Pancreas (tissue), 10 donors: ENCODE results near the gene AIG1. TPM values are rescaled to one million over a fixed set of nuclear protein-coding genes. Genes with fewer than 3 reads are reported as not detected.
A peak's percentile ranks its signal among the peaks of the same experiment; 100 is the strongest.

Experiments used
- ATAC-seq, 4 donors: fragments of 200-7000 bp; cut with Tn5 transposase; one replicate each; pipeline versions ENCODE4 v1.8.0 to v1.9.1; 2020; ENCODE audit warnings: mild to moderate bottlenecking in 4 of 4, moderate library complexity in 4 of 4
- DNase-seq, 6 donors: peaks; one replicate each; pipeline ENCODE4 v3.0.0-alpha.2; 2020
- FAIRE-seq: peaks from 2 replicates; lab custom pipeline; 2012; peaks lifted over from hg19 to GRCh38; lab: Jason Lieb, UNC
- H3K27ac ChIP-seq, 4 donors: fragments of 200-600 bp; sonication (generic); 1 replicate in 3 of 4; 2 replicates in 1 of 4; pipeline versions ENCODE4 v1.5.0 to v1.8.0; 2020
- H3K27me3 ChIP-seq, 4 donors: fragments of 200-600 bp; one replicate each; pipeline ENCODE4 v1.8.0; 2021
- H3K36me3 ChIP-seq, 3 donors: fragments of 200-600 bp; sonication (generic) in 1 of 3; one replicate each; pipeline versions ENCODE4 v1.5.0 to v1.8.0; 2020 to 2021
- H3K4me1 ChIP-seq, 3 donors: fragments of 200-600 bp; one replicate each; pipeline ENCODE4 v1.8.0; 2021
- H3K4me3 ChIP-seq, 4 donors: fragments of 200-600 bp; sonication (generic) in 2 of 4; one replicate each; pipeline versions ENCODE4 v1.5.0 to v1.8.0; 2020 to 2021
- H3K9me3 ChIP-seq, 4 donors: fragments of 200-600 bp; one replicate each; pipeline ENCODE4 v1.8.0; 2021
- CTCF ChIP-seq, 4 donors: fragments of 200-600 bp; sonication (generic) in 3 of 4; IDR thresholded peaks; one replicate each; pipeline versions ENCODE4 v1.5.0 to v1.8.0; 2021; ENCODE audit warnings: antibody characterized with exemption in 4 of 4
- WGBS, 2 donors: extraction: QIAGEN DNeasy Blood & Tissue Kit; methylation state at CpG; one replicate each; pipeline ENCODE4 v1.1.7; 2013; 5-methylcytosine and 5-hydroxymethylcytosine counted together
- intact Hi-C, 3 donors: fragments of 100-400 bp; cut with DNase I; formaldehyde crosslinking; loops; one replicate each; pipeline versions ENCODE4 v1.11.1 to v1.14.2; 2022
- polyA plus RNA-seq, 2 donors: library from polyadenylated mRNA; stranded (reverse); fragments of 200-250 nt; gene quantifications; one replicate each; pipeline ENCODE4 v1.2.3, GENCODE V29; 2013
- total RNA-seq, 6 donors: library from RNA; stranded (reverse); fragmentation: NEBNext Ultra II Directional in 4 of 6; extraction: Animal tissue kit (Norgen Biotek cat#: 25700) in 4 of 6; gene quantifications; one replicate each; pipeline versions ENCODE4 v1.2.1 to v1.2.4, GENCODE V29; 2021 to 2023
- donor health status: healthy with polysubstance abuse.
- donor health status: DM: no; HTN: no; CAD: no; lungs with moderate emphysema.
- donor health status: DM: no; HTN: no; CAD: no.
- donor health status: control.
- donor health status: control.
- donor health status: Bipolar disorder and iron deficiency.
- donor health status: DM: yes; HTN: yes; CAD: no.
- donor health status: DM: no; HTN: no; CAD: no.
- donor health status: DM: no; HTN: no; CAD: no.
- donor health status: DM: yes; HTN: yes; CAD: no.

The AIG1 gene
- total and polyA plus RNA-seq, 8 donors: 8.7 to 28.9 (median 14.9) TPM

- FAIRE-seq: no peak
- Histone ChIP-seq H3K4me1 (peaks cover 0 to 5% (median 0%) of the 10 kb centered on the region in 3 donors), H3K27me3 (no peaks in the 10 kb centered on the region), H3K27ac (no peak overlapping the region), H3K36me3 (no peaks in the 10 kb centered on the region), H3K4me3 (no peak overlapping the region), H3K9me3 (no peaks in the 10 kb centered on the region)
- no peak for TF ChIP-seq CTCF (IDR thresholded peaks at IDR 0.05)
- no peak for DNase-seq
- intact Hi-C loops: no loop called here
- WGBS, 2 donors: 84 to 90% methylated on average over 2 of the region's 2 CpGs
- ATAC-seq: no peak
Measured at GRCh38 chr6:143055213-143055612, 5.5 kb upstream of the AIG1 start.

DNA sequence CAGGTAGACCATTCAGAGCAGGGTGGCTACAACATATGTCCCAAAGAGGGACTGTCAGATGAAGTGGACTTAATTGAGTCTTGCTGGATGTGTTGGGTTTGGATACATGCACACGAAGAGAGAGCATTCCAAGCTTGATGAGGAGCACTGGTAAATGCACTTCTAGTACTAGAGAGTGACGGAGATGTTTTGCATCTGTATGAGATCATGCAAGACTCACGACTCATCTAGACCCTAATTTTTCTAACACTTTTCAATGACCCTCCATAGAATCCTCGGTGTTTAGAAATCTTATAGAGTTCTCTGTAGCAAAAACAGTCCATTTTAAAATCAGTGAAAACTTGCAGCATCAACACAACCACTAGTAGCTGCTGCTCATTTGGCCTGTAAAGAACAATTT is 4.8 kb upstream of the AIG1 start:
- TF ChIP-seq CTCF (IDR thresholded peaks at IDR 0.05): no peak
- peaks cover 0 to 5% (median 0%) of the 10 kb centered on the region in 3 donors for H3K4me1 ChIP-seq
- FAIRE-seq (no peak), ATAC-seq (no peak), DNase-seq (no peak)
- H3K9me3 ChIP-seq: no peaks in the 10 kb centered on the region
- no peaks in the 10 kb centered on the region for H3K27me3 ChIP-seq
- H3K36me3 ChIP-seq: no peaks in the 10 kb centered on the region
- intact Hi-C loops: no loop called here
- H3K27ac ChIP-seq: no peak overlapping the region
- 80 to 86% methylated on average over 4 of the region's 4 CpGs for WGBS, 2 donors
- H3K4me3 ChIP-seq: no peak overlapping the region

GRCh38 chr6:143058987-143059386 is 1.7 kb upstream of the AIG1 start:
- peak overlapping the region in 2 of 4 donors; percentile 97 for H3K27ac ChIP-seq
- FAIRE-seq: no peak

DNA sequence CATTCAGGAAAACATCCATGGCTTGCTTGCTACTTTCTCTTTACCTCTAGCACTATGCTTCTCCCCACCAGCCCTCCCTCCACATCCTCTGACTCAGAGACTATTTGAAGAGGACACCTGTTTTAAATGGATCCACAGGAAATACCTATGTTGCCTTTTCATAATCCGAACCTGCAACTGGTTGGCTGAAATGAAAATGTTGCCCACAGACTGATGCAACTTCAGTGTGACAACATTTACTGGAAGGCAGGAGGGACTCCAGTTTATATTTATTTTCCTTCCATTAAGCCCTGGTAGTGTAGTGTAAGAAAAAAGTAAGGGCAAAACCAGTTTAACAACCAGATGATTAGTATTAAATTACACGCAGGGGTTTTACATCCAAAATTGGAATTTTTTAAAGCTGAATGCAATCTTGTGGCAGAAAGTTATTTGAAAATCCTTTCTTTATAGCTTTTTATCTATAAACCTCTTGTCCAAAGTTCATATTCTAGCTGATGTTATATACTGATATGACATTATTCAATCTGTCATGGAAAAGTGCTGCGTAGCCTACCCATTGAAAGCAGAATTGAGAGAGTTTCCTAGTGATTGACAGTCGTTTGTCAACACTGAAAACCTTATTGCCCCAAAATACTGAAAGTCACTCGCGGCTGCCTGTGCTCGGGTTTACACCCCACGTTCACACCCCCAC is 881 bp upstream of the AIG1 start:
- Histone ChIP-seq H3K4me1 (peaks cover 0 to 13% (median 0%) of the 10 kb centered on the region in 3 donors), H3K27ac (peak overlapping the region; percentile 83 to 97 (median 96)), H3K27me3 (no peaks in the 10 kb centered on the region), H3K4me3 (peak overlapping the region; percentile 77 to 89 (median 82)), H3K9me3 (no peaks in the 10 kb centered on the region), H3K36me3 (no peaks in the 10 kb centered on the region)
- TF ChIP-seq CTCF (IDR thresholded peaks at IDR 0.05): no peak
- peak; percentile 60 for FAIRE-seq
- intact Hi-C loops: no loop called here
- DNase-seq: peak in 3 of 6 donors; percentile 14 to 45 (median 23)
- 1 to 2% methylated on average over 8 of the region's 8 CpGs for WGBS, 2 donors
- ATAC-seq: peak; percentile 27 to 71 (median 32)

More at GRCh38 chr6:143058987-143059386, 1.7 kb upstream of the AIG1 start:
- H3K9me3 ChIP-seq: no peaks in the 10 kb centered on the region
- H3K27me3 ChIP-seq: no peaks in the 10 kb centered on the region
- ATAC-seq: no peak
- H3K4me1 ChIP-seq: peaks cover 0 to 13% (median 0%) of the 10 kb centered on the region in 3 donors
- intact Hi-C loops: no loop called here
- H3K4me3 ChIP-seq: no peak overlapping the region
- WGBS, 2 donors: 91 to 92% methylated on average over 7 of the region's 7 CpGs
- no peak for DNase-seq
- TF ChIP-seq CTCF (IDR thresholded peaks at IDR 0.05): no peak
- H3K36me3 ChIP-seq: no peaks in the 10 kb centered on the region

GRCh38 chr6:143060354-143060805 is 309 bp upstream of the AIG1 start:
- 0 to 1% methylated on average over 28 to 52 of the region's 52 CpGs for WGBS, 2 donors
- intact Hi-C loops: no loop called here
- H3K27ac ChIP-seq: peak overlapping the region; percentile 83 to 97 (median 96)
- TF ChIP-seq CTCF (IDR thresholded peaks at IDR 0.05): no peak
- peak overlapping the region; percentile 77 to 89 (median 82) for H3K4me3 ChIP-seq
- FAIRE-seq (no peak), ATAC-seq (peak; percentile 86 to 92 (median 89)), DNase-seq (peak; percentile 79 to 90 (median 84))
- H3K4me1 ChIP-seq: peaks cover 0 to 13% (median 0%) of the 10 kb centered on the region in 3 donors
- no peaks in the 10 kb centered on the region for H3K36me3 ChIP-seq
- no peaks in the 10 kb centered on the region for H3K9me3 ChIP-seq
- H3K27me3 ChIP-seq: no peaks in the 10 kb centered on the region
